ENCODE results near the gene INKA1. TPM values are rescaled to one million over a fixed set of nuclear protein-coding genes. Genes with fewer than 3 reads are reported as not detected.

The INKA1 gene
- total RNA-seq, 1 donor from 2014 or later, result 1.4 TPM

Other genes with a start within 250 kb of the INKA1 start
- gene BSN, start 248.8 kb upstream of the INKA1 start, total RNA-seq, result 0.09 TPM in 2 replicates
- 111 and 117 TPM in 2 replicates for gene APEH, start 128.9 kb upstream of the INKA1 start, total RNA-seq
- 7.5 and 7.6 TPM in 2 replicates for gene MST1, start 113.8 kb upstream of the INKA1 start, total RNA-seq
- 42.0 and 45.6 TPM in 2 replicates for gene RNF123, start 113.7 kb upstream of the INKA1 start, total RNA-seq
- 0.21 TPM in 1 of 2 replicates, not detected in the other for gene AMIGO3, start 83.6 kb upstream of the INKA1 start, total RNA-seq
- 43.5 and 45.8 TPM in 2 replicates for gene GMPPB, start 79.3 kb upstream of the INKA1 start, total RNA-seq
- 39.6 and 42.2 TPM in 2 replicates for gene IP6K1, start 16.7 kb upstream of the INKA1 start, total RNA-seq
- not detected in 2 replicates for gene CDHR4, start 3.4 kb upstream of the INKA1 start, total RNA-seq
- gene UBA7, start 10.7 kb downstream of the INKA1 start, total RNA-seq, result 91.7 and 93.6 TPM in 2 replicates
- 27.1 and 30.4 TPM in 2 replicates for gene TRAIP, start 53.3 kb downstream of the INKA1 start, total RNA-seq
- 1.2 and 1.6 TPM in 2 replicates for gene CAMKV, start 66.6 kb downstream of the INKA1 start, total RNA-seq
- gene MST1R, start 100.6 kb downstream of the INKA1 start, total RNA-seq, result 1.0 and 1.5 TPM in 2 replicates
- 15.1 and 16.3 TPM in 2 replicates for gene MON1A, start 126.5 kb downstream of the INKA1 start, total RNA-seq
- 95.3 and 100 TPM in 2 replicates for gene RBM6, start 136.9 kb downstream of the INKA1 start, total RNA-seq

All from activated CD4-positive, alpha-beta T cell treated with anti-CD3 and anti-CD28 coated beads, Interleukin-2, amount 10 ng/mL, durations not matched to agents 24 days and 14 days (primary cell).